CD4-positive, alpha-beta T cell treated with Interleukin-21 for 1 hour (primary cell): ENCODE measurements around the gene LRRC74B.
"Not testable (repeated sequence)": the region's sequence is repeated elsewhere in the genome, so short reads cannot be mapped to it uniquely, and the experiment has no call there.

Experiments
- DNase-seq: peaks from one replicate; pipeline ENCODE4 v3.0.0-alpha.2; 2020

Gene LRRC74B

GRCh38 chr22:21032037-21032867 is 13.5 kb upstream of the LRRC74B start, which contains the start of gene SLC7A4:
Gene SLC7A4 (minus strand): TSS chr22:21032561. CDS start chr22:21031812, 749 bp downstream.
- no peak for DNase-seq

GRCh38 chr22:21032868-21033688 is 12.7 kb upstream of the LRRC74B start:
- no peak for DNase-seq

GRCh38 chr22:21033895-21034294 is 11.9 kb upstream of the LRRC74B start:
- no peak for DNase-seq

GRCh38 chr22:21034989-21035388 is 10.8 kb upstream of the LRRC74B start:
- no peak for DNase-seq

GRCh38 chr22:21038405-21038804 is 7.3 kb upstream of the LRRC74B start:
- DNase-seq: no peak

GRCh38 chr22:21039158-21039557 is 6.6 kb upstream of the LRRC74B start:
- not testable (repeated sequence) for DNase-seq

GRCh38 chr22:21041937-21042336 is 3.8 kb upstream of the LRRC74B start:
- DNase-seq: no peak

- DNase-seq: no peak
Observed at GRCh38 chr22:21042978-21043859, 2.5 kb upstream of the LRRC74B start.

GRCh38 chr22:21043860-21044535 is 1.7 kb upstream of the LRRC74B start:
- DNase-seq: no peak

- DNase-seq: no peak
Observed at GRCh38 chr22:21044931-21045584, 688 bp upstream of the LRRC74B start.

- no peak for DNase-seq
Observed at GRCh38 chr22:21047035-21047661, 1.4 kb downstream of the LRRC74B start.

GRCh38 chr22:21047730-21048129 is 2.0 kb downstream of the LRRC74B start:
- DNase-seq: no peak

GRCh38 chr22:21048448-21048847 is 2.7 kb downstream of the LRRC74B start:
- not testable (repeated sequence) for DNase-seq

- DNase-seq: not testable (repeated sequence)
Observed at GRCh38 chr22:21048965-21049364, 3.2 kb downstream of the LRRC74B start.

- no peak for DNase-seq
Observed at GRCh38 chr22:21051145-21051830, 5.5 kb downstream of the LRRC74B start.

GRCh38 chr22:21051831-21052400 is 6.2 kb downstream of the LRRC74B start:
- no peak for DNase-seq

- DNase-seq: no peak
Observed at GRCh38 chr22:21052715-21053459, 7.1 kb downstream of the LRRC74B start.

GRCh38 chr22:21054046-21054713 is 8.4 kb downstream of the LRRC74B start:
- DNase-seq: no peak
